IMR-90 (cell line): Measurements from ENCODE around the gene STPG4. TPM values are rescaled to one million over a fixed set of nuclear protein-coding genes. Genes with fewer than 3 reads are reported as not detected.

Experiments used
- CTCF ChIP-seq: conservative IDR thresholded peaks from 2 replicates; pipeline ENCODE4 v1.5.1; 2012; ENCODE audit warnings: mild to moderate bottlenecking, low read depth, low read length, improper control_type of control experiment
- FOS ChIP-seq: fragments of 150-350 bp; IDR thresholded peaks from 2 replicates; pipeline ENCODE4 v1.6.1; 2016; ENCODE audit warnings: low read depth, low read length
- SMC3 ChIP-seq: fragments of 150-350 bp; IDR thresholded peaks from 2 replicates; pipeline ENCODE4 v1.6.1; 2016; ENCODE audit warnings: low read depth, mild to moderate bottlenecking, antibody characterized with exemption, low read length, moderate library complexity
- polyA plus RNA-seq, 3 experiments: library from polyadenylated mRNA; depleted of rRNA; stranded (reverse); fragments of >200 nt; gene quantifications; 2 replicates each; pipeline ENCODE4 v1.2.3, GENCODE V29; 2012; ENCODE audit warnings: low replicate concordance in 1 of 3
- total RNA-seq: library from RNA; depleted of rRNA; stranded (reverse); fragments of >200 nt; gene quantifications from 2 replicates; pipeline ENCODE4 v1.2.3, GENCODE V29; 2012

The STPG4 gene
- total and polyA plus RNA-seq, 2 of the 4 experiments (the other 2 are of a cell fraction): 0.12 to 0.18 TPM

- TF ChIP-seq SMC3: no peak
- TF ChIP-seq FOS: no peak
- no peak for TF ChIP-seq CTCF
These were observed at the start of gene STPG4 (continued) for GRCh38 chr2:47155091-47155876.
